Activated CD4-positive, alpha-beta memory T cell treated with anti-CD3 and anti-CD28 coated beads for 36 hours (primary cell): ENCODE data around the gene C16orf54. TPM values are rescaled to one million over a fixed set of nuclear protein-coding genes. Genes with fewer than 3 reads are reported as not detected.
"Not testable (repeated sequence)": the region's sequence is repeated elsewhere in the genome, so short reads cannot be mapped to it uniquely, and the experiment has no call there.

Experiments
- CTCF ChIA-PET: fragments of 350-600 bp; sonication (Branson Sonifier 250); formaldehyde crosslinking; loops from one replicate; lab custom pipeline; 2021; ENCODE audit warnings: antibody characterized with exemption, inconsistent platforms; lab: Charles Lee
- POLR2A ChIA-PET: fragments of 350-600 bp; sonication (Branson Sonifier 250); formaldehyde crosslinking; loops from one replicate; lab custom pipeline; 2021; ENCODE audit warnings: antibody characterized with exemption; lab: Charles Lee
- DNase-seq: peaks from one replicate; pipeline ENCODE4 v3.0.0-alpha.2; 2020
- H3K27ac Mint-ChIP-seq: one replicate; pipeline ENCODE4 v1.8.0; 2021; ENCODE audit warnings: mixed read lengths
- H3K27me3 Mint-ChIP-seq: one replicate; pipeline ENCODE4 v1.8.0; 2021; ENCODE audit warnings: mixed read lengths
- H3K36me3 Mint-ChIP-seq: one replicate; pipeline ENCODE4 v1.8.0; 2021; ENCODE audit warnings: mixed read lengths
- H3K4me1 Mint-ChIP-seq: one replicate; pipeline ENCODE4 v1.8.0; 2021; ENCODE audit warnings: low read depth, mixed read lengths
- H3K4me3 Mint-ChIP-seq: one replicate; pipeline ENCODE4 v1.8.0; 2021; ENCODE audit warnings: mild to moderate bottlenecking, mixed read lengths
- H3K9me3 Mint-ChIP-seq: one replicate; pipeline ENCODE4 v1.8.0; 2021; ENCODE audit warnings: mixed read lengths
- intact Hi-C: fragments of 100-400 bp; cut with micrococcal nuclease; formaldehyde crosslinking; loops from one replicate; pipeline ENCODE4 v1.15.1; 2023
- total RNA-seq, 2 experiments: library from RNA; stranded (reverse); gene quantifications; one replicate each; pipeline ENCODE4 v1.2.3, GENCODE V29; 2021

The C16orf54 gene
- total RNA-seq, 2 experiments from 2014 or later = 25.2 to 26.2 TPM

DNA sequence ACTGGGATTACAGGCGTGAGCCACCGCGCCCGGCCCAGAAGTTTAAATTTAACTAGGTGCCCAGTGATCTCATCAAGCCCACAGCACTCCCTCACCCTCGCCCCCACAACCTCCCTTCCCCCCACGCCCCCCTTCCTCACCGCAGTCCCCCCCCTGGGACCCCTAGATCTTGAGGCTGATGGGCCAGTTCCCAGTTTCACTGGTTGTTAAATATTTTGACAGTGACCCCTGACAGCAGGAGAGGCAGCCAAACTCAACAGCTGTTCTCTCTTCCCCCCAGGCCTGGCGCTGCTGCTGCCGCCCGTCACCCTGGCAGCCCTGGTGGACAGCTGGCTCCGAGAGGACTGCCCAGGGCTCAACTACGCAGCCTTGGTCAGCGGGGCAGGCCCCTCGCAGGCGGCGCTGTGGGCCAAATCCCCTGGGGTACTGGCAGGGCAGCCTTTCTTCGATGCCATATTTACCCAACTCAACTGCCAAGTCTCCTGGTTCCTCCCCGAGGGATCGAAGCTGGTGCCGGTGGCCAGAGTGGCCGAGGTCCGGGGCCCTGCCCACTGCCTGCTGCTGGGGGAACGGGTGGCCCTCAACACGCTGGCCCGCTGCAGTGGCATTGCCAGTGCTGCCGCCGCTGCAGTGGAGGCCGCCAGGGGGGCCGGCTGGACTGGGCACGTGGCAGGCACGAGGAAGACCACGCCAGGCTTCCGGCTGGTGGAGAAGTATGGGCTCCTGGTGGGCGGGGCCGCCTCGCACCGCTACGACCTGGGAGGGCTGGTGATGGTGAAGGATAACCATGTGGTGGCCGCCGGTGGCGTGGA is 51.2 kb downstream of the C16orf54 start:
- no peak for DNase-seq
- peaks cover 4% of the 10 kb centered on the region for H3K4me1 Mint-ChIP-seq
- ChIA-PET POLR2A (no interaction called here), CTCF (interaction anchor here (1.2 kb wide), 1 partner anchor 95 kb away, joined by 4 read pairs; the partner anchor contains the start of gene KIF22)
- no peak overlapping the region for H3K27ac Mint-ChIP-seq
- no peak overlapping the region for H3K4me3 Mint-ChIP-seq
- no peaks in the 10 kb centered on the region for H3K36me3 Mint-ChIP-seq
- no peaks in the 10 kb centered on the region for H3K9me3 Mint-ChIP-seq
- intact Hi-C loops = no loop called here
- no peaks in the 10 kb centered on the region for H3K27me3 Mint-ChIP-seq

DNA sequence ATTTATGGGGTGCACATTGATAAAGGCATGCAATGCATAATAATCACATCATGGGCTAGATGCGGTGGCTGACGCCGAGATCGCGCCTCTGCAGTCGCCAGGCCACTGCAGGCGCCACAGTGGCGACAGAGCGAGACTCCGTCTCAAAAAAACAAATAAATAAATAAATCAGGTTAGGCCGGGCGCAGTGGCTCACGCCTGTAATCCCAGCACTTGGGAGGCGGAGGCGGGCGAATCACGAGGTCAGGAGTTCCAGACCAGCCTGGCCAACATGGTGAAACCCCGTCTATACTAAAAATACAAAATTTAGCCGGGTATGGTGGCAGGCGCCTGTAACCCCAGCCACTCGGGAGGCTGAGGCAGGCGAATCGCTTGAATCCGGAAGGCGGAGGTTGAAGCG is 53.2 kb downstream of the C16orf54 start:
- H3K36me3 Mint-ChIP-seq, H3K9me3 Mint-ChIP-seq, intact Hi-C loops, H3K27me3 Mint-ChIP-seq, H3K4me1 Mint-ChIP-seq, H3K27ac Mint-ChIP-seq, DNase-seq, H3K4me3 Mint-ChIP-seq, POLR2A ChIA-PET: not testable (repeated sequence)
- CTCF ChIA-PET = interaction anchor here (0.7 to 2.2 kb wide), 7 partner anchors 8 to 339 kb away, joined by 3 to 30 read pairs (median 5); partner anchors contain the start of genes KIF22 and TLCD3B

Other genes starting within 250 kb of the C16orf54 start
- 10 to 100 TPM; 38.3 to 45.1 TPM for gene NPIPB12, start 239.6 kb downstream of the C16orf54 start, total RNA-seq
- 100 to 1,000 TPM; 109 to 114 TPM for gene SPN, start 82.7 kb downstream of the C16orf54 start, total RNA-seq
- 1 to 10 TPM; 8.7 to 9.7 TPM for gene QPRT, start 66.8 kb downstream of the C16orf54 start, total RNA-seq
- gene ZG16, start 32.3 kb upstream of the C16orf54 start, total RNA-seq = not detected
- 100 to 1,000 TPM; 174 to 180 TPM for gene KIF22, start 44.8 kb upstream of the C16orf54 start, total RNA-seq
- 100 to 1,000 TPM; 227 to 242 TPM for gene MAZ, start 60.5 kb upstream of the C16orf54 start, total RNA-seq
- gene PRRT2, start 66.2 kb upstream of the C16orf54 start, total RNA-seq = 1 to 10 TPM in 1 of 2 experiments, under 1 TPM in 1; 1.00 to 2.6 TPM
- 10 to 100 TPM; 21.9 to 24.0 TPM for gene PAGR1, start 70.2 kb upstream of the C16orf54 start, total RNA-seq
- 100 to 1,000 TPM; 149 to 156 TPM for gene MVP, start 74.5 kb upstream of the C16orf54 start, total RNA-seq
- 10 to 100 TPM; 39.5 to 43.9 TPM for gene CDIPT, start 117.2 kb upstream of the C16orf54 start, total RNA-seq
- gene SEZ6L2, start 153.6 kb upstream of the C16orf54 start, total RNA-seq = under 1 TPM; 0.38 to 0.58 TPM
- gene ASPHD1, start 154.5 kb upstream of the C16orf54 start, total RNA-seq = 1 to 10 TPM; 1.6 to 1.9 TPM
- gene KCTD13, start 180.2 kb upstream of the C16orf54 start, total RNA-seq = 10 to 100 TPM; 36.6 to 37.9 TPM
- gene TMEM219, start 216.1 kb upstream of the C16orf54 start, total RNA-seq = 10 to 100 TPM; 57.1 to 64.8 TPM
- gene TAOK2, start 227.9 kb upstream of the C16orf54 start, total RNA-seq = 10 to 100 TPM; 27.2 to 28.2 TPM
- gene HIRIP3, start 249.6 kb upstream of the C16orf54 start, total RNA-seq = 10 to 100 TPM; 40.5 to 40.6 TPM